Measurements from ENCODE around the gene PHF21B. TPM values are rescaled to one million over a fixed set of nuclear protein-coding genes. Genes with fewer than 3 reads are reported as not detected.

PHF21B gene
- total RNA-seq (ENCODE audit: unreplicated experiment): 113 TPM
- long read RNA-seq, partial matches to known transcripts: 0 of 3 reads
- long read RNA-seq, other reads (novel, unspliced or antisense): 3 of 3 reads

- H3K4me1 Mint-ChIP-seq (ENCODE audit: low read depth, unreplicated experiment): peaks cover 21% of the 10 kb centered on the region
- peak within 1 kb of the TSS; percentile 99 for H3K27ac Mint-ChIP-seq (ENCODE audit: unreplicated experiment)
- peak; percentile 94 for DNase-seq
- TF ChIP-seq CTCF (IDR thresholded peaks at IDR 0.05; ENCODE audit: partially characterized antibody, unreplicated experiment): no peak
- no peaks in the 10 kb centered on the region for H3K36me3 Mint-ChIP-seq (ENCODE audit: unreplicated experiment)
- H3K9me3 Mint-ChIP-seq (ENCODE audit: unreplicated experiment): peaks cover 18% of the 10 kb centered on the region
- peak within 1 kb of the TSS; percentile 99 for H3K4me3 Mint-ChIP-seq (ENCODE audit: unreplicated experiment)
- H3K27me3 Mint-ChIP-seq (ENCODE audit: unreplicated experiment): peaks cover 14% of the 10 kb centered on the region
Measured at GRCh38 chr22:45009606-45010531, at the start of gene PHF21B. PHF21B (minus strand) TSS chr22:45010005; CDS start chr22:45009549, 456 bp downstream.

- DNase-seq: no peak
- no peaks in the 10 kb centered on the region for H3K36me3 Mint-ChIP-seq (ENCODE audit: unreplicated experiment)
- H3K4me3 Mint-ChIP-seq (ENCODE audit: unreplicated experiment): no peak overlapping the region
- no peaks in the 10 kb centered on the region for H3K4me1 Mint-ChIP-seq (ENCODE audit: low read depth, unreplicated experiment)
- TF ChIP-seq CTCF (IDR thresholded peaks at IDR 0.05; ENCODE audit: partially characterized antibody, unreplicated experiment): no peak
- peaks cover 5% of the 10 kb centered on the region for H3K27me3 Mint-ChIP-seq (ENCODE audit: unreplicated experiment)
- H3K27ac Mint-ChIP-seq (ENCODE audit: unreplicated experiment): no peak overlapping the region
- H3K9me3 Mint-ChIP-seq (ENCODE audit: unreplicated experiment): peaks cover 5% of the 10 kb centered on the region
Measured at GRCh38 chr22:45059296-45059695, 49.5 kb upstream of the PHF21B start.

- Mint-ChIP-seq H3K27me3 (ENCODE audit: unreplicated experiment) (peaks cover 5% of the 10 kb centered on the region), H3K27ac (ENCODE audit: unreplicated experiment) (no peak overlapping the region), H3K4me3 (ENCODE audit: unreplicated experiment) (no peak overlapping the region), H3K9me3 (ENCODE audit: unreplicated experiment) (peaks cover 3% of the 10 kb centered on the region), H3K36me3 (ENCODE audit: unreplicated experiment) (no peaks in the 10 kb centered on the region), H3K4me1 (ENCODE audit: low read depth, unreplicated experiment) (no peaks in the 10 kb centered on the region)
- DNase-seq: no peak
- no peak for TF ChIP-seq CTCF (IDR thresholded peaks at IDR 0.05; ENCODE audit: partially characterized antibody, unreplicated experiment)
Measured at GRCh38 chr22:45058622-45058912, 48.8 kb upstream of the PHF21B start.

GRCh38 chr22:45055936-45056335, 46.1 kb upstream of the PHF21B start:
- no peaks in the 10 kb centered on the region for H3K9me3 Mint-ChIP-seq (ENCODE audit: unreplicated experiment)
- no peaks in the 10 kb centered on the region for H3K27me3 Mint-ChIP-seq (ENCODE audit: unreplicated experiment)
- no peak for TF ChIP-seq CTCF (IDR thresholded peaks at IDR 0.05; ENCODE audit: partially characterized antibody, unreplicated experiment)
- DNase-seq: no peak
- no peaks in the 10 kb centered on the region for H3K4me1 Mint-ChIP-seq (ENCODE audit: low read depth, unreplicated experiment)
- no peak overlapping the region for H3K4me3 Mint-ChIP-seq (ENCODE audit: unreplicated experiment)
- no peaks in the 10 kb centered on the region for H3K36me3 Mint-ChIP-seq (ENCODE audit: unreplicated experiment)
- no peak overlapping the region for H3K27ac Mint-ChIP-seq (ENCODE audit: unreplicated experiment)

GRCh38 chr22:45053571-45053970, 43.8 kb upstream of the PHF21B start:
- Mint-ChIP-seq H3K9me3 (ENCODE audit: unreplicated experiment) (no peaks in the 10 kb centered on the region), H3K4me3 (ENCODE audit: unreplicated experiment) (no peak overlapping the region), H3K36me3 (ENCODE audit: unreplicated experiment) (no peaks in the 10 kb centered on the region), H3K4me1 (ENCODE audit: low read depth, unreplicated experiment) (no peaks in the 10 kb centered on the region), H3K27me3 (ENCODE audit: unreplicated experiment) (no peaks in the 10 kb centered on the region), H3K27ac (ENCODE audit: unreplicated experiment) (no peak overlapping the region)
- no peak for DNase-seq
- TF ChIP-seq CTCF (IDR thresholded peaks at IDR 0.05; ENCODE audit: partially characterized antibody, unreplicated experiment): no peak

Data from glutamatergic neuron (in vitro differentiated cells).